Inferior parietal cortex (tissue), 1 donor: ENCODE data around the gene SLAMF7.
"Not testable (repeated sequence)": the region's sequence is repeated elsewhere in the genome, so short reads cannot be mapped to it uniquely, and the experiment has no call there.

Source experiments
- DNase-seq: peaks from one replicate; pipeline ENCODE4 v3.0.0-alpha.2; 2016; ENCODE audit errors: extremely low spot score

SLAMF7 gene

GRCh38 chr1:160739098-160739511 lies at the start of gene SLAMF7:
SLAMF7 (plus strand) TSS chr1:160739247; CDS start chr1:160739302, 55 bp downstream.
- no peak for DNase-seq

- not testable (repeated sequence) for DNase-seq
These were observed 46.7 kb upstream of the SLAMF7 start for GRCh38 chr1:160692390-160692789.

GRCh38 chr1:160702100-160702499 lies 36.9 kb upstream of the SLAMF7 start:
- no peak for DNase-seq

GRCh38 chr1:160704250-160704649 lies 34.8 kb upstream of the SLAMF7 start:
- no peak for DNase-seq

- DNase-seq: not testable (repeated sequence)
These were observed 33.8 kb upstream of the SLAMF7 start for GRCh38 chr1:160705212-160705621.

- DNase-seq: no peak
These were observed 33.3 kb upstream of the SLAMF7 start for GRCh38 chr1:160705742-160706141.

- no peak for DNase-seq
These were observed 32.4 kb upstream of the SLAMF7 start for GRCh38 chr1:160706526-160707235.

- no peak for DNase-seq
These were observed 31.6 kb upstream of the SLAMF7 start for GRCh38 chr1:160707236-160708064.

- DNase-seq: no peak
These were observed 30.9 kb upstream of the SLAMF7 start for GRCh38 chr1:160708118-160708517.

- DNase-seq: no peak
These were observed 30.2 kb upstream of the SLAMF7 start for GRCh38 chr1:160708801-160709200.

- no peak for DNase-seq
These were observed 29.3 kb upstream of the SLAMF7 start for GRCh38 chr1:160709715-160710114.

GRCh38 chr1:160710517-160711252 lies 28.4 kb upstream of the SLAMF7 start:
- DNase-seq: no peak

GRCh38 chr1:160711276-160711601 lies 27.8 kb upstream of the SLAMF7 start:
- no peak for DNase-seq

- no peak for DNase-seq
These were observed 27.3 kb upstream of the SLAMF7 start, which contains the start of gene CD48 for GRCh38 chr1:160711602-160712311. CD48 (minus strand) TSS chr1:160711822; CDS start chr1:160711763, 59 bp downstream.

GRCh38 chr1:160712525-160713080 lies 26.4 kb upstream of the SLAMF7 start:
- DNase-seq: not testable (repeated sequence)

- no peak for DNase-seq
These were observed 25.9 kb upstream of the SLAMF7 start for GRCh38 chr1:160713161-160713560.

GRCh38 chr1:160714034-160714648 lies 24.9 kb upstream of the SLAMF7 start:
- DNase-seq: not testable (repeated sequence)

GRCh38 chr1:160716013-160716412 lies 23.0 kb upstream of the SLAMF7 start:
- DNase-seq: no peak

- DNase-seq: no peak
These were observed 21.7 kb upstream of the SLAMF7 start for GRCh38 chr1:160717306-160717705.

GRCh38 chr1:160718210-160718609 lies 20.8 kb upstream of the SLAMF7 start:
- DNase-seq: no peak
